Endothelial cell of umbilical vein (primary cell): Measurements from ENCODE around the gene FXYD4. TPM values are rescaled to one million over a fixed set of nuclear protein-coding genes. Genes with fewer than 3 reads are reported as not detected.

ENCODE experiments used
- BruUV-seq: library from RNA; stranded (reverse); fragments of 400-500 nt; replicated peaks from 2 replicates; lab custom pipeline; 2021; lab: Mats Ljungman, UMichigan
- CTCF ChIA-PET: fragments of 300-600, 350-600 bp; sonication (Branson Sonifier 250); formaldehyde crosslinking; loops from one replicate; lab custom pipeline; 2021; ENCODE audit warnings: antibody characterized with exemption, inconsistent platforms; lab: Charles Lee
- POLR2A ChIA-PET: fragments of 300-600, 350-600 bp; sonication (Branson Sonifier 250); formaldehyde crosslinking; loops from one replicate; lab custom pipeline; 2021; ENCODE audit warnings: antibody characterized with exemption, inconsistent platforms; lab: Charles Lee
- DNase-seq: peaks from one replicate; pipeline ENCODE4 v3.0.0-alpha.2; 2011; ENCODE audit warnings: low read depth, low spot score
- FAIRE-seq: peaks from 2 replicates; lab custom pipeline; 2011; peaks lifted over from hg19 to GRCh38; lab: Jason Lieb, UNC
- H2AFZ ChIP-seq: 2 replicates; pipeline ENCODE4 v1.6.0; 2012; ENCODE audit warnings: low read depth, low read length, control low read depth, inconsistent platforms
- H3K27ac ChIP-seq: 2 replicates; pipeline ENCODE4 v1.5.1; 2011; ENCODE audit warnings: low read depth, mild to moderate bottlenecking, control low read depth, low read length, moderate library complexity; ENCODE audit not compliant: insufficient read depth
- H3K27me3 ChIP-seq, 2 experiments: 2 replicates each; pipeline versions ENCODE4 v1.6.0 to v1.6.1; 2011; ENCODE audit warnings: low read length in 2 of 2, mixed read lengths in 1 of 2; ENCODE audit not compliant: control insufficient read depth in 2 of 2, insufficient read depth in 2 of 2
- H3K36me3 ChIP-seq, 2 experiments: 2 replicates in 1 of 2; 3 replicates in 1 of 2; pipeline ENCODE4 v1.5.1; 2011; ENCODE audit warnings: low read length in 2 of 2, mild to moderate bottlenecking in 1 of 2, moderate library complexity in 1 of 2; ENCODE audit not compliant: control insufficient read depth in 2 of 2, insufficient read depth in 2 of 2; ENCODE audit errors: extremely low read depth in 1 of 2
- H3K4me1 ChIP-seq: 3 replicates; pipeline ENCODE4 v1.5.1; 2011; ENCODE audit warnings: mild to moderate bottlenecking, low read length; ENCODE audit not compliant: control insufficient read depth, insufficient read depth; ENCODE audit errors: extremely low read depth
- H3K4me2 ChIP-seq: 2 replicates; pipeline ENCODE4 v1.6.1; 2011; ENCODE audit warnings: low read length, control low read depth, mixed read lengths; ENCODE audit not compliant: insufficient read depth
- H3K4me3 ChIP-seq, 3 experiments: fragments of 200-600 bp in 1 of 3; sonication (generic), shearing (Covaris generic) in 1 of 3; replicated peaks in 1 of 3; 2 replicates each; pipeline ENCODE4 v1.5.1; 2011 to 2016; ENCODE audit warnings: control low read depth in 3 of 3, low read length in 3 of 3, mild to moderate bottlenecking in 2 of 3, inconsistent platforms in 1 of 3, low read depth in 1 of 3, moderate library complexity in 1 of 3; ENCODE audit not compliant: insufficient read depth in 1 of 3
- H3K79me2 ChIP-seq: 2 replicates; pipeline ENCODE4 v1.6.0; 2012; ENCODE audit warnings: low read length, inconsistent platforms; ENCODE audit not compliant: control insufficient read depth, insufficient read depth
- H3K9ac ChIP-seq: replicated peaks from 2 replicates; pipeline ENCODE3; 2011; ENCODE audit warnings: low read length, control low read depth; ENCODE audit not compliant: insufficient read depth; ENCODE audit errors: extremely low read depth
- H3K9me1 ChIP-seq: replicated peaks from 3 replicates; pipeline ENCODE4 v1.6.0; 2011; ENCODE audit warnings: mild to moderate bottlenecking, low read length; ENCODE audit not compliant: control insufficient read depth, insufficient read depth; ENCODE audit errors: extremely low read depth
- H3K9me3 ChIP-seq: replicated peaks from 2 replicates; pipeline ENCODE4 v1.5.1; 2012; ENCODE audit warnings: low read length, inconsistent platforms; ENCODE audit not compliant: control insufficient read depth, insufficient read depth
- H4K20me1 ChIP-seq: replicated peaks from 2 replicates; pipeline ENCODE3; 2011; ENCODE audit warnings: mild to moderate bottlenecking, low read length; ENCODE audit not compliant: control insufficient read depth, insufficient read depth; ENCODE audit errors: extremely low read depth
- EZH2 ChIP-seq: IDR thresholded peaks from 2 replicates; pipeline ENCODE4 v1.6.1; 2012; ENCODE audit warnings: borderline replicate concordance, low read depth, mild to moderate bottlenecking, moderate library complexity, low read length, inconsistent platforms; ENCODE audit not compliant: severe bottlenecking
- FOS ChIP-seq: IDR thresholded peaks from 2 replicates; pipeline ENCODE4 v1.6.1; 2011; ENCODE audit warnings: mild to moderate bottlenecking, low read length, moderate library complexity, borderline replicate concordance; ENCODE audit not compliant: insufficient read depth
- GATA2 ChIP-seq: IDR thresholded peaks from 2 replicates; pipeline ENCODE4 v1.7.0; 2011; ENCODE audit warnings: low read depth, mild to moderate bottlenecking, moderate library complexity, mixed read lengths, low read length; ENCODE audit not compliant: insufficient read length, insufficient read depth
- JUN ChIP-seq: IDR thresholded peaks from 2 replicates; pipeline ENCODE4 v1.6.1; 2011; ENCODE audit warnings: borderline replicate concordance, low read depth; ENCODE audit not compliant: insufficient read length, insufficient read depth
- MYC ChIP-seq: IDR thresholded peaks from one replicate; pipeline ENCODE4 v1.6.1; 2011; ENCODE audit warnings: mild to moderate bottlenecking, low read depth, low read length
- POLR2A ChIP-seq: IDR thresholded peaks from 2 replicates; pipeline ENCODE4 v1.6.1; 2012; ENCODE audit warnings: low read depth, mild to moderate bottlenecking, control low read depth, low read length
- POLR2AphosphoS5 ChIP-seq: IDR thresholded peaks from 2 replicates; pipeline ENCODE4 v1.6.1; 2012; ENCODE audit warnings: low read depth, mild to moderate bottlenecking, control low read depth, low read length, moderate library complexity; ENCODE audit not compliant: insufficient read depth
- dilution Hi-C: fragments of 300-500 bp; cut with MboI; formaldehyde crosslinking; loops from one replicate; pipeline ENCODE4 v1.15.0; 2019; ENCODE audit warnings: low sequenced_read_pairs; ENCODE audit not compliant: extremely low pct_ligation_motif_present
- intact Hi-C: fragments of 100-400 bp; cut with micrococcal nuclease; formaldehyde crosslinking; loops from one replicate; pipeline ENCODE4 v1.10.0; 2022
- polyA plus RNA-seq, 4 experiments: library from polyadenylated mRNA; depleted of rRNA in 3 of 4; stranded (reverse) in 3 of 4; unstranded in 1 of 4; fragments of >200 nt; gene quantifications; 2 replicates each; pipeline versions ENCODE4 v1.2.1 to v1.2.3, GENCODE V29; 2011 to 2012; ENCODE audit warnings: missing spikeins in 1 of 4
- total RNA-seq: library from RNA; stranded (reverse); gene quantifications from 2 replicates; pipeline ENCODE4 v1.2.3, GENCODE V29; 2021
- TF ChIP-seq, protein P1 (sequence below): IDR thresholded peaks from 2 replicates; pipeline ENCODE4 v1.6.1; 2011; ENCODE audit not compliant: insufficient read depth, insufficient read length
- TF ChIP-seq, protein P2 (sequence below), 2 donors: IDR thresholded peaks; 1 replicate in 1 of 2; 2 replicates in 1 of 2; pipeline ENCODE4 v1.5.1; 2011; ENCODE audit warnings: low read length in 2 of 2, mild to moderate bottlenecking in 2 of 2, moderate library complexity in 2 of 2, control low read depth in 1 of 2, inconsistent platforms in 1 of 2, low read depth in 1 of 2; ENCODE audit not compliant: insufficient read depth in 1 of 2; ENCODE audit errors: extremely low read depth in 1 of 2

Gene FXYD4
- total and polyA plus RNA-seq, 2 donors (not counting 3 experiments of a cell fraction or from before 2014, with no cell fraction given), result not detected

DNA sequence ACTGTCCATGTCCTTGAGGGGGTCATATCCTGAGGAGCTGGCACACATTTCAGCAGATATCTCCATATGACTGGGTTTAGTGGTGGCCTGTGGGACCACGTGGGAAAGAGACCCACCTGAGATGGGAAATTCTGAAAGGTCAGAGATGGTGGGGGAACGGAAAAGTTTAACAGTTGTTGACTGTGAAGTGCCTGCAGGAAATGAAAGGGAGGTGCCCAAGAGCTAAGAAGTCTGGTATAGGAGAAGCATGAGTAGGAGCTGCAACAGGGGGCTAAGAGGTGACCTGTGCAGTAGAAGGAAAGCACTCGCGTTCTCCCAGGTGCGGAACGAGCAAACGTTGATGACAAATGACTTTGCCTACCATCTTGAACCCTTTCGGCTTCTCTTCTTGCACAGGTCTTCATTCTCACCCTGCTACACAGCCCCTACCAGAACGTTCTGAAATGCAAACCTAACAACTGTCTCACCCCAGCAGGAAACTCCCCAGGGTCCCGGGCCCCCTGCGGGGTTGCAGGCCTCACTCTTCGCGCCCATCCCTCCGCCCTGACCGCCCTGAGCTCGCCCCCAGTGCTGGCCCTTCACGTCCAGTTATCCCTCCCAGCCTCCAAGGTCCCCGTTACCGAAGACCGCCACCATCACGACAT, 9.8 kb upstream of the FXYD4 start:
- Histone ChIP-seq H3K9ac (no peak overlapping the region), H3K36me3 (no peaks in the 10 kb centered on the region), H3K27me3 (no peaks in the 10 kb centered on the region), H3K79me2 (no peaks in the 10 kb centered on the region), H3K27ac (no peak overlapping the region), H3K4me1 (no peaks in the 10 kb centered on the region), H2AFZ (peak overlapping the region; percentile 66), H3K4me3 (peak overlapping the region in 2 of 3 experiments; percentile 14 to 28), H4K20me1 (no peaks in the 10 kb centered on the region), H3K9me3 (no peaks in the 10 kb centered on the region), H3K4me2 (peak overlapping the region; percentile 25), H3K9me1 (no peaks in the 10 kb centered on the region)
- no TSS peak for BruUV-seq
- FAIRE-seq (no peak), DNase-seq (no peak)
- dilution Hi-C loops, result no loop called here
- ChIA-PET POLR2A (no interaction called here), CTCF (interaction anchor here (1.0 to 1.1 kb wide), 2 partner anchors 19 to 68 kb away, joined by 3 read pairs; no protein-coding TSS in a partner anchor)
- intact Hi-C loops, result no loop called here
- TF ChIP-seq, protein P1, sequence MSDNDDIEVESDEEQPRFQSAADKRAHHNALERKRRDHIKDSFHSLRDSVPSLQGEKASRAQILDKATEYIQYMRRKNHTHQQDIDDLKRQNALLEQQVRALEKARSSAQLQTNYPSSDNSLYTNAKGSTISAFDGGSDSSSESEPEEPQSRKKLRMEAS, result no peak
- TF ChIP-seq EZH2, result no peak
- TF ChIP-seq, protein P2, sequence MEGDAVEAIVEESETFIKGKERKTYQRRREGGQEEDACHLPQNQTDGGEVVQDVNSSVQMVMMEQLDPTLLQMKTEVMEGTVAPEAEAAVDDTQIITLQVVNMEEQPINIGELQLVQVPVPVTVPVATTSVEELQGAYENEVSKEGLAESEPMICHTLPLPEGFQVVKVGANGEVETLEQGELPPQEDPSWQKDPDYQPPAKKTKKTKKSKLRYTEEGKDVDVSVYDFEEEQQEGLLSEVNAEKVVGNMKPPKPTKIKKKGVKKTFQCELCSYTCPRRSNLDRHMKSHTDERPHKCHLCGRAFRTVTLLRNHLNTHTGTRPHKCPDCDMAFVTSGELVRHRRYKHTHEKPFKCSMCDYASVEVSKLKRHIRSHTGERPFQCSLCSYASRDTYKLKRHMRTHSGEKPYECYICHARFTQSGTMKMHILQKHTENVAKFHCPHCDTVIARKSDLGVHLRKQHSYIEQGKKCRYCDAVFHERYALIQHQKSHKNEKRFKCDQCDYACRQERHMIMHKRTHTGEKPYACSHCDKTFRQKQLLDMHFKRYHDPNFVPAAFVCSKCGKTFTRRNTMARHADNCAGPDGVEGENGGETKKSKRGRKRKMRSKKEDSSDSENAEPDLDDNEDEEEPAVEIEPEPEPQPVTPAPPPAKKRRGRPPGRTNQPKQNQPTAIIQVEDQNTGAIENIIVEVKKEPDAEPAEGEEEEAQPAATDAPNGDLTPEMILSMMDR (IDR thresholded peaks at IDR 0.05; ENCODE audit: extremely low read depth in 1 of 2, insufficient read depth in 1 of 2, low read depth in 1 of 2, low read length in 2 of 2), result no peak
- no peak for TF ChIP-seq JUN
- TF ChIP-seq FOS, result no peak
- TF ChIP-seq POLR2AphosphoS5, result no peak
- TF ChIP-seq GATA2, result no peak
- no peak for TF ChIP-seq POLR2A
- no peak for TF ChIP-seq MYC
